ENCODE results near the gene ARHGAP4.

DNA sequence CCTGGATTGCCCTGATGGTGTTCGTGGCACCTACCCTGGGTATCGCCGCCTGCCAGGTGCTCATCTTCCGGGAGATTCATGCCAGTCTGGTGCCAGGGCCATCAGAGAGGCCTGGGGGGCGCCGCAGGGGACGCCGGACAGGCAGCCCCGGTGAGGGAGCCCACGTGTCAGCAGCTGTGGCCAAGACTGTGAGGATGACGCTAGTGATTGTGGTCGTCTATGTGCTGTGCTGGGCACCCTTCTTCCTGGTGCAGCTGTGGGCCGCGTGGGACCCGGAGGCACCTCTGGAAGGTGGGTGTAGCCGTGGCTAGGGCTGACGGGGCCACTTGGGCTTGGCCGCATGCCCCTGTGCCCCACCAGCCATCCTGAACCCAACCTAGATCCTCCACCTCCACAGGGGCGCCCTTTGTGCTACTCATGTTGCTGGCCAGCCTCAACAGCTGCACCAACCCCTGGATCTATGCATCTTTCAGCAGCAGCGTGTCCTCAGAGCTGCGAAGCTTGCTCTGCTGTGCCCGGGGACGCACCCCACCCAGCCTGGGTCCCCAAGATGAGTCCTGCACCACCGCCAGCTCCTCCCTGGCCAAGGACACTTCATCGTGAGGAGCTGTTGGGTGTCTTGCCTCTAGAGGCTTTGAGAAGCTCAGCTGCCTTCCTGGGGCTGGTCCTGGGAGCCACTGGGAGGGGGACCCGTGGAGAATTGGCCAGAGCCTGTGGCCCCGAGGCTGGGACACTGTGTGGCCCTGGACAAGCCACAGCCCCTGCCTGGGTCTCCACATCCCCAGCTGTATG is 19.7 kb downstream of the ARHGAP4 start:
- TF ChIP-seq, protein P1, sequence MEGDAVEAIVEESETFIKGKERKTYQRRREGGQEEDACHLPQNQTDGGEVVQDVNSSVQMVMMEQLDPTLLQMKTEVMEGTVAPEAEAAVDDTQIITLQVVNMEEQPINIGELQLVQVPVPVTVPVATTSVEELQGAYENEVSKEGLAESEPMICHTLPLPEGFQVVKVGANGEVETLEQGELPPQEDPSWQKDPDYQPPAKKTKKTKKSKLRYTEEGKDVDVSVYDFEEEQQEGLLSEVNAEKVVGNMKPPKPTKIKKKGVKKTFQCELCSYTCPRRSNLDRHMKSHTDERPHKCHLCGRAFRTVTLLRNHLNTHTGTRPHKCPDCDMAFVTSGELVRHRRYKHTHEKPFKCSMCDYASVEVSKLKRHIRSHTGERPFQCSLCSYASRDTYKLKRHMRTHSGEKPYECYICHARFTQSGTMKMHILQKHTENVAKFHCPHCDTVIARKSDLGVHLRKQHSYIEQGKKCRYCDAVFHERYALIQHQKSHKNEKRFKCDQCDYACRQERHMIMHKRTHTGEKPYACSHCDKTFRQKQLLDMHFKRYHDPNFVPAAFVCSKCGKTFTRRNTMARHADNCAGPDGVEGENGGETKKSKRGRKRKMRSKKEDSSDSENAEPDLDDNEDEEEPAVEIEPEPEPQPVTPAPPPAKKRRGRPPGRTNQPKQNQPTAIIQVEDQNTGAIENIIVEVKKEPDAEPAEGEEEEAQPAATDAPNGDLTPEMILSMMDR (IDR thresholded peaks at IDR 0.05), result no peak
- TF ChIP-seq POLR2A (IDR thresholded peaks at IDR 0.05), result no peak

Data from heart left ventricle (tissue), 13 donors.